Activated T-cell treated with anti-CD3 and anti-CD28 coated beads, Interleukin-2, amount 50 U/mL, for 24 hours (primary cell): ENCODE data around the gene TRIM40.

ENCODE experiments used
- DNase-seq: peaks from one replicate; pipeline ENCODE4 v3.0.0-alpha.2; 2020
- H3K27ac Mint-ChIP-seq: 2 replicates; pipeline ENCODE4 v1.8.0; 2020; ENCODE audit warnings: mild to moderate bottlenecking, mixed read lengths
- H3K27me3 Mint-ChIP-seq: 2 replicates; pipeline ENCODE4 v1.8.0; 2020; ENCODE audit warnings: mixed read lengths
- H3K36me3 Mint-ChIP-seq: 2 replicates; pipeline ENCODE4 v1.8.0; 2020; ENCODE audit warnings: low read depth, mixed read lengths
- H3K4me1 Mint-ChIP-seq: 2 replicates; pipeline ENCODE4 v1.8.0; 2020; ENCODE audit warnings: low read depth, mixed read lengths
- H3K4me3 Mint-ChIP-seq: 2 replicates; pipeline ENCODE4 v1.8.0; 2020; ENCODE audit warnings: mild to moderate bottlenecking, moderate library complexity, mixed read lengths
- H3K9me3 Mint-ChIP-seq: 2 replicates; pipeline ENCODE4 v1.8.0; 2020; ENCODE audit warnings: mixed read lengths

Gene TRIM40, protein sequence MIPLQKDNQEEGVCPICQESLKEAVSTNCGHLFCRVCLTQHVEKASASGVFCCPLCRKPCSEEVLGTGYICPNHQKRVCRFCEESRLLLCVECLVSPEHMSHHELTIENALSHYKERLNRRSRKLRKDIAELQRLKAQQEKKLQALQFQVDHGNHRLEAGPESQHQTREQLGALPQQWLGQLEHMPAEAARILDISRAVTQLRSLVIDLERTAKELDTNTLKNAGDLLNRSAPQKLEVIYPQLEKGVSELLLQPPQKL

DNA sequence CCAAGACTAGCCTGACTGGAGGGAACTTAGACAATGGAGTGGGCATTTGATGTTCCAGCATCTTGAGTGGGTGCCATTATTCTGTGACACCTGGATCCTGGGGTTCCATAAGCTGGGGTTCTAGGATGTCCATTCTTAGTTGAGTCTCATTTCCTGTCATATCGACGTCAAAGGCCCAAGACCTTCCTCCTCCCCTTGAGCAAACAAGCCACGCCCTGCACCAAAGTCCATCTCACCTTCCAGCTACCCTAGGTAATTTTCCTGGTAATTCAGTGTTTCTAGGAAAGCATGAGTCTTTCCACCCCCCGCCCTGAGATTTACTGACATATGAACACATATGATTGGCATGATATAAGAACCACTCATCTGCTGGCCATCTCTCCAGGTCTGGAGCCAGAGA lies at the start of gene TRIM40:
Gene TRIM40, plus strand, starts transcription at position 384 of the 400 bp plus-strand sequence. CDS start 897 bp downstream, outside the sequence.
- Mint-ChIP-seq H3K27ac (no peak within 1 kb of the TSS), H3K27me3 (peaks cover 64% of the 10 kb centered on the region), H3K36me3 (no peaks in the 10 kb centered on the region), H3K4me3 (no peak within 1 kb of the TSS), H3K4me1 (peaks cover 12% of the 10 kb centered on the region), H3K9me3 (no peaks in the 10 kb centered on the region)
- no peak for DNase-seq

DNA sequence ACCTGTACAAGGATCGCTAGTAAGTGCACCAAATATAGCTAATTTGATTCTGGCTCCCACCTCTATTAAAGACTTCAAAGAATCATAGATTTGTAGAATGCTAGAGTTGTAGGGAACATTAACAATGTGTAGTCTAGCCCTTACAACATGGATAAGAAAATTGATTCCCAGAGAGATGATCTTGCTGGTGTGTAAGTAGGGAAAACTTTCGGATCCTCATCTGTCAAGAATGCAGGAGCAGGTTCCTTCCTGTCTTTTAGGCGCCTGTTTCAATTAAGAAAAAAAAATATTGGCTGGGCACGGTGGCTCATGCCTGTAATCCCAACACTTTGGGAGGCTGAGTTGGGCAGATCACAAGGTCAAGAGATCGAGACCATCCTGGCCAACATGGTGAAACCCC lies 48.1 kb upstream of the TRIM40 start:
- Mint-ChIP-seq H3K27me3 (peaks cover 53% of the 10 kb centered on the region), H3K27ac (no peak overlapping the region)

DNA sequence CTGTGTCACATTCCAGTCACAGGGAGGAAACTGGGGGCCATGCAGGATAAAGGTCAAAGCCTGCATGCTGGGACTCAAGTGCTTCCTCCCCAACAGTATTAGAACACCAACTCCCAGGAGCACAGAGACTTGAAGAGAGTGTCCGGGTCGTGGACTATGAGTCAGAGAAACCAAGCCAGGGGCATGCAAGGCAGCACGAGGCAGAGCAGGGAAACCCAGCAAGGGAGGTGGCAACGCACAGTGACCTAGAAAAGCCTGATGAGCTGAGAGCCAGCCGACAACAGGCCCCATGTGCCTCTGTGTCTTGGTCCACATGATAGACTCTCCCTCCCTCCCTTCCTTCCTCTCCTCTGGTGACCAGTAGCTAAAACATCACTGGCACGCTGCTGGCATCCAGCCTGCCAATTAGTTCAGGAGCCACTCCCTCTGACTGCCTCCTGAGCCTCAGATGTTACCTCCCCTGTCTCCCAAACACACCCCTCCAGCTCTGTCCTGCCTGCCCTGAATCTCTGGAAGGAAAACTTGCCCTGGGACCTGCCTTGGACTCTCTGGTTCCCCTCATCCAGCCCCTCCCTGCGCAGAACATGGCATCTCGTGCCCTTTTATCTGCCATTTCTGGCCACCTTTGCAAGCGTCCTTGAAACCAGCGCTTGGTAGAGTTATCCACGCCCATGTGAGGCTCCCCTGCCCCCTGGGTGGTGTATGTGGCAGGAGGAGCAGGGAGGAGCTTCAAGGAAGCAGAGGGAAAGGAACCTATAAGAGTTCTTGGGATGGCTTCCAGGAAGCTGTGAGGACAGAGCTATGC lies 44.2 kb upstream of the TRIM40 start:
- no peaks in the 10 kb centered on the region for H3K9me3 Mint-ChIP-seq
- peaks cover 58% of the 10 kb centered on the region for H3K27me3 Mint-ChIP-seq
- H3K27ac Mint-ChIP-seq: no peak overlapping the region
- no peaks in the 10 kb centered on the region for H3K36me3 Mint-ChIP-seq
- no peaks in the 10 kb centered on the region for H3K4me1 Mint-ChIP-seq
- no peak overlapping the region for H3K4me3 Mint-ChIP-seq
- DNase-seq: no peak

More for the DNA sequence above, 48.1 kb upstream of the TRIM40 start:
- no peaks in the 10 kb centered on the region for H3K36me3 Mint-ChIP-seq
- H3K4me1 Mint-ChIP-seq: no peaks in the 10 kb centered on the region
- no peak for DNase-seq
- no peaks in the 10 kb centered on the region for H3K9me3 Mint-ChIP-seq
- no peak overlapping the region for H3K4me3 Mint-ChIP-seq

DNA sequence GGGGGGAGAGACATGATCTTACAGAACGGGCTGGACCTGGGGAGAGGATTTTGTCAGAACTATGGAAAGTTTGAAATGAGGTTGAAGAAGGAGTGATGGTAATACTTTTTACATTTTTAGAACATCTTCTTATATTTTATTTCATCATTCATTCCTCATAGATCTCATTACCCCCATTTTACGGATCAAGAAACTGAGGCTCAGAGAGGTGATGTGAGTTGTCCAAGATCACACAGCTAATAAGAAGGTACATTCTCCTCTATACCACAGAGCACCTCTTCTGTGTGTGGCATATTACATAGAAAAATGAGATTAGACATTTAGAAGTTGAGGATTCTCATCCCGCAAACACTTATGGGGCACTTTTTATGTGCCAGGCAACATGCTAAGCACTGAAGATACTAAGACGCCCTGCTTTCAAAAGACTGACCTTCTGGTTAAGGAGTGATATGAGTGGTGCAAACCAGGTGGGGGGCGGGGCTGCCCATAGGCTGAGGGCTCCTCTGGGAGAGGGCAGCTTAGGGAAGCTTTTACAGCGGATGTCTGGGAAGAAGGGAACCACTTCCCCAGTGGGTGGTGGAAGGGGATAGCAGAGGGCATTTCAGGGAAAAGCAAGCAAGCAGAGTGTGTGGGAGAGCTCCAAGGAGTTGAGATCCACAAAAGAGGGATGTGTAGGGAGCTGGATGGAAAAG lies 42.9 kb upstream of the TRIM40 start:
- H3K4me3 Mint-ChIP-seq: no peak overlapping the region
- H3K9me3 Mint-ChIP-seq: no peaks in the 10 kb centered on the region
- H3K27me3 Mint-ChIP-seq: peaks cover 46% of the 10 kb centered on the region
- no peaks in the 10 kb centered on the region for H3K36me3 Mint-ChIP-seq
- no peak for DNase-seq
- no peak overlapping the region for H3K27ac Mint-ChIP-seq
- H3K4me1 Mint-ChIP-seq: peaks cover 7% of the 10 kb centered on the region

DNA sequence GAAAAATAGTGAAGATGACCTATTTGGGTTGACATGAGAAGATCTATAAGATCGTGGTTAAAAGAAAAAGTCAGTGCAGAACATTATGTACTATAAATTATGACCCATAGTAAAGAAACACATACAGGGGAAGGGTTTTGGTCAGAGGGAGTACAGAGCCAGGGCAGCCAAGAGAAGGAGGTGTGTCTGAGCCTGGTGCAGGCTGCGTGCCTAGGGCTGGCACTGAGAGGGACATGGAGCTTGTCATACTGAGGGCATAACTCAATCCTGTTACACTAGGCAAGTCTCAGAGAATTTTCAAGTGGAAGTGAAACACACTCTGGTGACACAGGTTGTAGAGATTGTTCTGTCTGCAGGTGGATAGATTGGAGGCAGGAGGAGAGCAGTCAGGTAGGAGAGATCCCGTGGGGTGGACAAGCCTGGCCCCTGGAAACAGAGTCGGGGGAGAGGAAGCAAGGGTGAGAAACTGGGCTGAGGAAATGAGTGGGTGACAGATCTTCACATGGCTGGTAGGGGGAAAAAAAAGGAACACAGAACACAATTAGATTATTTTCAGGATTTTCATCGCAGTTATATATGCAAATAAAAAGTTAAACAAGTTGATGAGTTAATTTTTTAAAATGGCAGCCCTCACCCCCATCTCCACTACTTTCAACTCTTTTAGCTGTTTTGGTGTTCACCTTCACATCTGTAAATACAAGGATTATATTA lies 41.8 kb upstream of the TRIM40 start:
- no peak overlapping the region for H3K27ac Mint-ChIP-seq
- no peak for DNase-seq
- H3K9me3 Mint-ChIP-seq: no peaks in the 10 kb centered on the region
- H3K4me3 Mint-ChIP-seq: no peak overlapping the region
- H3K4me1 Mint-ChIP-seq: peaks cover 13% of the 10 kb centered on the region
- H3K36me3 Mint-ChIP-seq: no peaks in the 10 kb centered on the region
- H3K27me3 Mint-ChIP-seq: peaks cover 50% of the 10 kb centered on the region

DNA sequence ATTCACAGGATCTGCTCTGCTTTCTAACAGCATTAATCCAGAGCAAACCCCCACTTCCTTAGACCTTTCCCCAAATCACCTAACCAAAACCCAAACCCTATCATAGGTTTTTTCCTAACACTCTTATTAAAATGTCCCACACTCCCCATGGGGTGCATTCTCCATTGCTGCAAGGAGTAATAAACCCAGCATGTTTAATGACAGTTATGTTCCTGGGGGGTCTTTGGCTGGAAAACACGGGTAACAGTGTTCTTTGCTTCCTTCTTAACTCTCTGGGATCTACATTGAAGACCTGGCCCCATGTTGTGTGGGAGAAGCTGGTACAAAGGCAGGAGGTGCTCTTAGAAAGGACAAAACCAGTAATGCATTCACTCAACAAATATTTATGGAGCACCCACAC lies 39.1 kb upstream of the TRIM40 start:
- H3K27me3 Mint-ChIP-seq: peaks cover 50% of the 10 kb centered on the region
- H3K4me3 Mint-ChIP-seq: no peak overlapping the region
- H3K27ac Mint-ChIP-seq: no peak overlapping the region
- no peaks in the 10 kb centered on the region for H3K36me3 Mint-ChIP-seq
- H3K9me3 Mint-ChIP-seq: no peaks in the 10 kb centered on the region
- peaks cover 36% of the 10 kb centered on the region for H3K4me1 Mint-ChIP-seq
- DNase-seq: no peak

DNA sequence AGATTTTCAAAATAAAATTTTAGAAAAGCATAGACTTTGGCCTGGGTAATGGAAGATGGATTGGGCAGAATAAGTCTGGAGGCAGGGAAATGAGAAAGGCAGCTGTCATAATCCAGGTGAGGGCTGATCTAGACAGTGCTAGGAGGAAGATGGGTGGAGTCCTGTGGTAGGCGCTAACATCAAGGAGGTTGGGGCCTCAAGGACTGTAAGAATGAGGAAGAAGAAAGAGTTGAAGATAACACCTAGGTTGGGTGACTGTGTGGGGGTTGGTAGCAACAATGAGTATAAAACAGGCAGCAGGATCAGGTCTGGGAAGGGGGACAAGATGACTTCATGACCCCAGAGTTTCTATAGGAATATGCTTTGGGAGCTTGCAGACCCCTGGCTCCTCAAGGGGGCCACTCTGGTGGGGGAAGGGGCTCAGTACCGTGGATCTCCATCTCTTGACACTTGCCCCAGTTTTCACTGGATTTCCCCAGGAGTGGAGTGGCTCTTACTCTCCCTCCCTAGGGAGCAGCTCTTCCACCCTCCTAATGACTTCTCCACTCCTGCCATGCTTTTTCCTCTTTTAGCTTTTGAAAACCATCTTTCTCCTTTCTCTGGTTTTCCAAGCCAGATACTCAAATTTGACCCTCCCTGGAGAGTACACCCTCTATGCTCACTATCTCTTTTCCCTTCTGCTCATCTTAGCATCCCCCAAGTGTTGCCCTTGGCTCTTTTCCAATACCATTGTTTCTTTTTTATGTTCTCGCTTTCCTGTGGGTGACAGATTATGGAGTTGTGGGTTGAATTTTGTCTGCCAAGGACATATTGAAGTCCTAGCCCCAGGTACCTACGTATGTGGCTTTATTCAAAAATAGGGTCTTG lies 37.8 kb upstream of the TRIM40 start:
- H3K36me3 Mint-ChIP-seq: no peaks in the 10 kb centered on the region
- peaks cover 48% of the 10 kb centered on the region for H3K4me1 Mint-ChIP-seq
- no peak overlapping the region for H3K27ac Mint-ChIP-seq
- no peak for DNase-seq
- H3K9me3 Mint-ChIP-seq: no peaks in the 10 kb centered on the region
- no peak overlapping the region for H3K4me3 Mint-ChIP-seq
- peaks cover 42% of the 10 kb centered on the region for H3K27me3 Mint-ChIP-seq

DNA sequence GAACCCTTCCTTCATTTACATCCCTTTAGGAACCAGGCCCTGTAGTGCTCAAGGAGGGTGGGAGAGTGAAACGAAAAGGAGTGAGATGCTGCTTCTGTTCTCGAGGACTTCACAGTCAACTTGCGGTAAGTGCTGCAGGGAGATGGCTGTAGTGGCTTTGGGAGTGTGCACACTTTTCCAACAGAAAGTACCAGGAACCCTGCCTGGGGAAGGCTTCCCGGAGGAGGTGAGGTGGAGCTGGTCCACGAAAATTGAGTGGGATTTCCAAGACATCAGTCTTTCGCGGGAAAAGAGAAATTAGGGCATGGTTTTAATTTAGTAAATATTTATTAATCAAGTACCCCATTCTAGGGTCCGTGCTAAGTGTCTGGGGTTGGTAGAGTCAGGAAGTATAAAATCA lies 35.8 kb upstream of the TRIM40 start:
- Mint-ChIP-seq H3K9me3 (no peaks in the 10 kb centered on the region), H3K4me3 (peak overlapping the region; percentile 53), H3K4me1 (peaks cover 55% of the 10 kb centered on the region), H3K27me3 (peaks cover 50% of the 10 kb centered on the region), H3K27ac (no peak overlapping the region), H3K36me3 (no peaks in the 10 kb centered on the region)
- no peak for DNase-seq

DNA sequence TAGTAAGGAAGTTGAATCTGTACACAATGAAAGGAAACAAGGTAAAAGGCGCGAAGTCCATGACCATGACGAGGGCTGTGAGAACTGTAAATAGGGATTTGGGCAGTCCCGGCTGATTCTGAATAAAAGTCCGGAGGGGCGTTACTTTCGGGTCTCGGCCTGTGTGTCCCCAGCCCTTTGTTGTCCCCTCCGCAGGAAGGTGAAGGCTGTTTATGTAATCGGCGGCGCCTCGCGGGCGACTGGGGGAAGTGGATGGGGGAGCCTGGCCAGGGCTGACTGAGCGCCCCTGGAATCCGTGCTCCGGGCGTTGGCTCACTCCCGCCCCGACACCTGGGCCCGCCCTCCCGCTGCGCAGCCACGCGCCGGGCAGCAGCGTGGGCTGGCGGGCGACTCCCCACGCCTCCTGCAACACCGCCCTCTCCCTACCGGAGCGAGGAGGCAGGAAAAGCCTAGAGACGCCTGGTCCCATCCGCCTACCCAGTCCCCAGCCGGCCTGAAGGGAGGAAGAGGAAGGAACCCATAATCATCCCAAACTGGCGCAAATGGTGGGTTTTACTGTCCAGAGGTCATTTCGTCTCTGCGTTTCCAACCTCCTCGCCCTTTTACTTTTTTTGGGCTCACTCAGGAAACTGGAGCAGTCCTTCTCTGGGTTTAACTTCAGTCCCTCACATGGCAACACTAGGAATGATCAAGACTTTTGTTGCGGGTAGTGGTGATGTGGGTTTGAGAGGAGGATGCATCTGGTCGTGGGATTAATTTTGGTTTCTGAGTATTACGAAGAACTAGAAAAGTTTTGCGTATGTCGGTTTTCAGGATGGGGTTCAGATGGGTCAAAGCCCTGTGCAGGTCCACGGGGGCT lies 35.1 kb upstream of the TRIM40 start:
- DNase-seq: peak; percentile 46
- H3K27me3 Mint-ChIP-seq: peaks cover 51% of the 10 kb centered on the region
- peaks cover 55% of the 10 kb centered on the region for H3K4me1 Mint-ChIP-seq
- peak overlapping the region; percentile 70 for H3K4me3 Mint-ChIP-seq
- H3K9me3 Mint-ChIP-seq: no peaks in the 10 kb centered on the region
- no peak overlapping the region for H3K27ac Mint-ChIP-seq
- no peaks in the 10 kb centered on the region for H3K36me3 Mint-ChIP-seq

DNA sequence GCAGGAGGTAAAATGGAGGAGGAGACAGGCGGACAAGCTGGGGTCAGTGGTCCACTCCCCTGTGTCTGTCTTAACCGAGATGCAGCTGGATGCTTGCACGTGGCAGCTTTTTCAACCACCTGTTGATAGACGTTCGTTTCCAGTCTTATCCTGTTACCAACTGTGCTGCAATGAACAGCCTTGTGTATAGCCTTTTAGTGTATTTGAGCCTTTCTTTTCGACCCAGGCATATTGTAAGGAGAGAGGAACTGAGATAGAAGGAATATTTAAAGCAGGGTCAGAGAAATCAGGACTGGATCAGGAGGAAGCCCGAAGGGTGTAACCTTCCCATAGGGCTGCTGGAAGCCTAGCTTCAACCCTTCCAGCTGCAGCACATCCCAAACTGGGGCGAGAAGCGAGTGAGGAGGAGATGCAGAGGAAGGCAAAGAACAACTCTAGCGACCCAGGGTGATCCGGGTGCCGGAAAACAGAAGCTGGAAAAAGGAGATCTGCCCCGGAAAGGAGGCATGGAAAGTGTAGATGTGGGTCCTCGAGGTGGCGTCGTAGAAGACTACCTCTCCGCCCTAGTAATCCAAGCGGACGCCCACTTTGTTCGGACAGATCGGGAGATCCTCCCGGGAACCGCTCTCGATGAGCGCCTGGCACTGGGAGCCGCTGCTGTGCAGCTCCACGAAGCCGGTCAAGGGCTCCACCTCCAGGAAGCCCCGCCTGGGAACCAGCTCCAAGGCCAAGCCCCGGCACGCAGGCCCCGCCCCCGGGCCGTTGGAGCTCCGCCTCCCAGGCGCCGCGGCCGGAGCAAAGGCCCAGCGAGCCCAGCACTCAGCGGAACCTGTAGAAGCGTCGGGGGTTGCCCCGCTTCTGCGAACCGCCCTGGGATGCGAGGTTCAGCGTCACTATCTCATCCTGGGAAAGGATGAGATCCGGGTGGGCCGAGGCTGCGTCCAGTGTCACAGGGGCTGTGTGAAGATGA lies 34.2 kb upstream of the TRIM40 start:
- no peaks in the 10 kb centered on the region for H3K36me3 Mint-ChIP-seq
- H3K4me1 Mint-ChIP-seq: peaks cover 55% of the 10 kb centered on the region
- no peaks in the 10 kb centered on the region for H3K9me3 Mint-ChIP-seq
- peaks cover 54% of the 10 kb centered on the region for H3K27me3 Mint-ChIP-seq
- peak; percentile 83 for DNase-seq
- H3K4me3 Mint-ChIP-seq: peak overlapping the region; percentile 70
- H3K27ac Mint-ChIP-seq: no peak overlapping the region

DNA sequence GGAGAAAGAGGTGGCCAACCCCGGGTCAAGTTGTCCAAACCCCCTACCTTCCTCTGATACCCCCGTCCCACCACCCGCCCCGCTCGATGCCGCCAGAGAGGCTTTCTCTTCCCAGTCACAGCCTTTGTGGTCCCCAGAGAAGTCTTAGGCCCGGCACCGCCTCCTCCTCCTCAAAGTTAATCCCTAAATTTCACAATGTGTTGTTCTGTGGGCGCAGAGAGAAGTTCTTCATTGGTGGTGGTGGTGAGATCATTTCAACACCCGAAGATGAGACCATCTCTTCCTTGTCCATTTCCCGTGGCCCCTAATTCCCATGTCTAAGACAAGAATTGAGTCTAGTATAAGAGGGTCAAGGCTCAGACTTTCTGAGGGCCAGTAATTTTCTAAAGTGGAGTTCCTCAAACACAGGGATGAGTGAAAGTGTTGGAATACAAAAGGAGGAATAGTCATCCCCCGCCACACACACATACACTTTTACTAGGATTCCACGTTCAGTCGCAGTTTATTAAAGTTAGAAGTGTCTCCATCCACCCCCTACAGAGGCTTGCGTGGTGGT lies 33.4 kb upstream of the TRIM40 start:
- Mint-ChIP-seq H3K4me1 (peaks cover 52% of the 10 kb centered on the region), H3K9me3 (no peaks in the 10 kb centered on the region), H3K4me3 (peak overlapping the region; percentile 70), H3K27me3 (peaks cover 56% of the 10 kb centered on the region), H3K36me3 (no peaks in the 10 kb centered on the region), H3K27ac (no peak overlapping the region)
- no peak for DNase-seq
